ENCODE results near the gene GPC5.
"Not testable (repeated sequence)": the region's sequence is repeated elsewhere in the genome, so short reads cannot be mapped to it uniquely, and the experiment has no call there.

GPC5 gene

GRCh38 chr13:92259523-92259922, 861.1 kb downstream of the GPC5 start:
- DNase-seq (ENCODE audit: low read depth in 2 of 2) = no peak

GRCh38 chr13:92260363-92260762, 861.9 kb downstream of the GPC5 start:
- no peak for DNase-seq (ENCODE audit: low read depth in 2 of 2)

- DNase-seq (ENCODE audit: low read depth in 2 of 2) = no peak
Observed at GRCh38 chr13:92262100-92262788, 863.8 kb downstream of the GPC5 start.

- no peak for DNase-seq (ENCODE audit: low read depth in 2 of 2)
Observed at GRCh38 chr13:92265408-92265807, 867.0 kb downstream of the GPC5 start.

GRCh38 chr13:92270990-92271389, 872.6 kb downstream of the GPC5 start:
- no peak for DNase-seq (ENCODE audit: low read depth in 2 of 2)

GRCh38 chr13:92272177-92272576, 873.8 kb downstream of the GPC5 start:
- DNase-seq (ENCODE audit: low read depth in 2 of 2) = no peak

- DNase-seq (ENCODE audit: low read depth in 2 of 2) = not testable (repeated sequence)
Observed at GRCh38 chr13:92280986-92281385, 882.6 kb downstream of the GPC5 start.

- not testable (repeated sequence) for DNase-seq (ENCODE audit: low read depth in 2 of 2)
Observed at GRCh38 chr13:92290718-92291307, 892.4 kb downstream of the GPC5 start.

- not testable (repeated sequence) for DNase-seq (ENCODE audit: low read depth in 2 of 2)
Observed at GRCh38 chr13:92294533-92294932, 896.1 kb downstream of the GPC5 start.

- DNase-seq (ENCODE audit: low read depth in 2 of 2) = not testable (repeated sequence)
Observed at GRCh38 chr13:92296154-92296671, 897.8 kb downstream of the GPC5 start.

- no peak for DNase-seq (ENCODE audit: low read depth in 2 of 2)
Observed at GRCh38 chr13:92297971-92298942, 899.8 kb downstream of the GPC5 start.

GRCh38 chr13:92300651-92301050, 902.2 kb downstream of the GPC5 start:
- DNase-seq (ENCODE audit: low read depth in 2 of 2) = no peak

GRCh38 chr13:92303428-92303827, 905.0 kb downstream of the GPC5 start:
- DNase-seq (ENCODE audit: low read depth in 2 of 2) = no peak

GRCh38 chr13:92307752-92308151, 909.3 kb downstream of the GPC5 start:
- no peak for DNase-seq (ENCODE audit: low read depth in 2 of 2)

- no peak for DNase-seq (ENCODE audit: low read depth in 2 of 2)
Observed at GRCh38 chr13:92312823-92313222, 914.4 kb downstream of the GPC5 start.

- no peak for DNase-seq (ENCODE audit: low read depth in 2 of 2)
Observed at GRCh38 chr13:92313382-92313781, 915.0 kb downstream of the GPC5 start.

GRCh38 chr13:92315265-92315664, 916.8 kb downstream of the GPC5 start:
- no peak for DNase-seq (ENCODE audit: low read depth in 2 of 2)

GRCh38 chr13:92316030-92316429, 917.6 kb downstream of the GPC5 start:
- no peak for DNase-seq (ENCODE audit: low read depth in 2 of 2)

- no peak for DNase-seq (ENCODE audit: low read depth in 2 of 2)
Observed at GRCh38 chr13:92317066-92317465, 918.6 kb downstream of the GPC5 start.

GRCh38 chr13:92320323-92320722, 921.9 kb downstream of the GPC5 start:
- no peak for DNase-seq (ENCODE audit: low read depth in 2 of 2)

- DNase-seq (ENCODE audit: low read depth in 2 of 2) = no peak
Observed at GRCh38 chr13:92321174-92321573, 922.8 kb downstream of the GPC5 start.

- no peak for DNase-seq (ENCODE audit: low read depth in 2 of 2)
Observed at GRCh38 chr13:92345627-92346026, 947.2 kb downstream of the GPC5 start.

Data from stimulated activated CD4-positive, alpha-beta T cell treated with anti-CD3 and anti-CD28 coated beads, Interleukin-1b, Interleukin-23, amount 100 ng/mL, for 4 hours (primary cell).